Activated naive CD4-positive, alpha-beta T cell treated with anti-CD3 and anti-CD28 coated beads, Interleukin-2, amount 50 U/mL, for 72 hours (primary cell): ENCODE measurements around the gene SNTG2. TPM values are rescaled to one million over a fixed set of nuclear protein-coding genes. Genes with fewer than 3 reads are reported as not detected.

ENCODE experiments used
- ATAC-seq, 2 donors: fragments of 150-1000 bp; cut with Tn5 transposase; 2 replicates each; pipeline ENCODE4 v1.10.0; 2021; ENCODE audit warnings: mild to moderate bottlenecking in 2 of 2, moderate library complexity in 2 of 2
- DNase-seq, 2 donors: peaks; one replicate each; pipeline ENCODE4 v3.0.0; 2021 to 2022; ENCODE audit warnings: low spot score in 2 of 2
- H3K27ac Mint-ChIP-seq, 2 donors: one replicate each; pipeline ENCODE4 v1.8.0; 2022; ENCODE audit warnings: mild to moderate bottlenecking in 2 of 2, mixed read lengths in 2 of 2
- H3K36me3 Mint-ChIP-seq, 2 donors: one replicate each; pipeline ENCODE4 v1.8.0; 2022; ENCODE audit warnings: mixed read lengths in 2 of 2
- H3K9me3 Mint-ChIP-seq, 2 donors: one replicate each; pipeline ENCODE4 v1.8.0; 2022; ENCODE audit warnings: mixed read lengths in 2 of 2
- total RNA-seq, 2 donors: library from RNA; stranded (reverse); gene quantifications; one replicate each; pipeline ENCODE4 v1.2.3, GENCODE V29; 2022

SNTG2 gene
- total RNA-seq, 2 donors from 2014 or later = 0.27 to 2.6 TPM

DNA sequence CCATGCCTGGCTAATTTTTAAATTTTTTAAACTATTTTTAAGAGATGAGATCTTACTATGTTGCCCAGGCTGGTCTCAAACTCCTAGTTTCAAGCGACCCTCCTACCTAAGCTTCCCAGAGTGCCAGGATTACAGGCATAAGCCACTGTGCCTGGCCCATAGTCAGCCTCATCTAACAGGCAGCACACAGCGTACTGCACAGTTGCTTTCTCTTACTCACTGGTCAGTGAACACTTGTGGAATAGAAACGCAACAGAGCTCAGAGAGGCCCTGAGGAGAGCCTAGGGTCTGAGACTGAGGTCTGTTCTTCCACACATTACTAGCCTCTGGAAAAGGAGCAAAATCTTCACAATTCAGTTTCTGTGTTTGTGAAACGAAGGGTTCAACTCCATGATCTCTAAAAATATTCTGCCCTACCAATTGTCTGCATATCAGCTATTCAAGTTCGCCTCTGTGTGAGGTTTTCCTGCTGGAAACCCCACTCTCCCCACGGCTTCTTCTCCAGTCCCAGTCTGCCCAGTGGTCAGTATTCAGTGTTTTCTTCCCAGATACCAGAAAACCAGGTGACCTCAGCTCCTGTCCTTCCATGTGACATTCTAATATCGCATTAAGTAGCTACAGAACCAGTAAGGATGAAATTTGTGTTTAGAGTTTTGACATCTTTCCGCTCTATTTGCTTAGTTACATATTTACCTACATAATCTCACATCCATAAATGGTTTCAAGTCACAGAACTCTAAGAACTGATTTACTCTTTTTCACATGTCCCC is 26.6 kb upstream of the SNTG2 start:
- ATAC-seq = no peak
- H3K9me3 Mint-ChIP-seq = no peaks in the 10 kb centered on the region
- no peak for DNase-seq

GRCh38 chr2:924701-925100 is 25.9 kb upstream of the SNTG2 start:
- ATAC-seq (no peak), DNase-seq (no peak)
- H3K36me3 Mint-ChIP-seq = no peaks in the 10 kb centered on the region
- H3K9me3 Mint-ChIP-seq = no peaks in the 10 kb centered on the region
- peak overlapping the region in 1 of 2 donors; percentile 30 for H3K27ac Mint-ChIP-seq

More for the DNA sequence above, 26.6 kb upstream of the SNTG2 start:
- Mint-ChIP-seq H3K36me3 (no peaks in the 10 kb centered on the region), H3K27ac (peak overlapping the region in 1 of 2 donors; percentile 30)

GRCh38 chr2:925309-925708 is 25.3 kb upstream of the SNTG2 start:
- ATAC-seq (no peak), DNase-seq (no peak)
- no peak overlapping the region for H3K27ac Mint-ChIP-seq
- no peaks in the 10 kb centered on the region for H3K9me3 Mint-ChIP-seq
- H3K36me3 Mint-ChIP-seq = no peaks in the 10 kb centered on the region

DNA sequence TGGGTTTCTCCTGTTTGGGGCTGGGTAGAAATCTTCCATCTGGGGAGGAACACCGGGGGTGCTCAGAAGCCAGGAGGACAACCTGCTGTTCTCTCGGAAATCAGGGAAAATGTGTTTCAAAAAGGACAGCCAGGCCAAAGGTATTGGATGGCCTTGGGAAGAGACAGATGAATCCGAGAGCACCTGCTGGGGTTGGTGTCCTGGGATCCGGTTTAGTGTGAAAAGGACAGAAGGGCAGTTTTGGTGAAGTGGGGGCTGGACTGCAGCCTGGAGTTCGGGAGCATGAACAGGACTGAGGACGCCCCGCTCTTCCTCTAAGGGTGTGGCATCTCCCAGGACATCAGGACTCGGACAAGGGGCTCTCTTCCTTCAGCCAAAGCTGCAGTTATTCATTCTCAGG is 24.9 kb upstream of the SNTG2 start:
- no peaks in the 10 kb centered on the region for H3K36me3 Mint-ChIP-seq
- H3K27ac Mint-ChIP-seq = no peak overlapping the region
- DNase-seq (no peak), ATAC-seq (no peak)
- H3K9me3 Mint-ChIP-seq = no peaks in the 10 kb centered on the region

GRCh38 chr2:926259-926793 is 24.3 kb upstream of the SNTG2 start:
- H3K27ac Mint-ChIP-seq = no peak overlapping the region
- no peaks in the 10 kb centered on the region for H3K36me3 Mint-ChIP-seq
- no peaks in the 10 kb centered on the region for H3K9me3 Mint-ChIP-seq
- no peak for ATAC-seq
- DNase-seq = no peak

DNA sequence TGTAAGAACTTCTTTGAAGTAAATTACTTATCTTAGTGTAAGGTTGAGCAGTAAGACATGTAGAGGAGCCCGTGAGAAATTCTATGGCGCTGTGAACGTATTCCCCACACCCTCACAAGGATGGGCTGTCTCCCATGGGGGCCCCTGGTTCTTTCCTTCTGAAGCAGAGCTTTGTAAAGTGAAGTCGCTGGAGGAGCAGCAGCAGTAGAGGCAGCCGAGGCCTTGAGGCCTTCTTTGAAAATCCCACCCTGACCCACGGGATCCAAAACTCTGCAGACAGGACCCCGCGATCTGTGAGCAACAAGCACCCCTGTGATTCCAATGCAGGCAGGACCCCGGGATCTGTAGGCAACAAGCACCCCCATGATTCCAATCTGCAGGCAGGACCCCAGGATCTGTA is 23.8 kb upstream of the SNTG2 start:
- Mint-ChIP-seq H3K27ac (no peak overlapping the region), H3K9me3 (no peaks in the 10 kb centered on the region), H3K36me3 (no peaks in the 10 kb centered on the region)
- no peak for ATAC-seq
- no peak for DNase-seq

- ATAC-seq = no peak
- Mint-ChIP-seq H3K36me3 (no peaks in the 10 kb centered on the region), H3K27ac (no peak overlapping the region), H3K9me3 (no peaks in the 10 kb centered on the region)
- DNase-seq = no peak
Measured at GRCh38 chr2:929011-929735, 21.5 kb upstream of the SNTG2 start.

DNA sequence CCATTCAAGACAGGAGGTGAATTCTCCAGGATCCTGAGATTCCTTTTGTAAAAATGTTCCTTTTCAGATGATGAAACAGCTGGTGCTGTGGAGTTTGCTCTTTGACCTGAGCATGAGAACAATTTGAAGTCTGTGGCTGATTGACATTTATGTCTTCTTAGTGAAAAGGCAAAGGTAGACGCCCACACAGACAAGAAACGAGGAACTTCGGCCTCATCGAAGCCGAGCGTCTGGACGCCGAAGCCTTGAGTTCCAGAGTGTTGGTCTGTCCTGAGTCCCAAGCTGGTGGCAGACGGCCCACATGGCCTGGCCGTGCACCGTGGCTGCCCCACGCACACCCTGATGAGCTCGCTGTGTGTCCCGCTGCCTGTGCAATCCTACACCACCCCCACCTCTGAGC is 20.7 kb upstream of the SNTG2 start:
- no peak overlapping the region for H3K27ac Mint-ChIP-seq
- DNase-seq = no peak
- no peaks in the 10 kb centered on the region for H3K36me3 Mint-ChIP-seq
- no peaks in the 10 kb centered on the region for H3K9me3 Mint-ChIP-seq
- ATAC-seq = no peak

DNA sequence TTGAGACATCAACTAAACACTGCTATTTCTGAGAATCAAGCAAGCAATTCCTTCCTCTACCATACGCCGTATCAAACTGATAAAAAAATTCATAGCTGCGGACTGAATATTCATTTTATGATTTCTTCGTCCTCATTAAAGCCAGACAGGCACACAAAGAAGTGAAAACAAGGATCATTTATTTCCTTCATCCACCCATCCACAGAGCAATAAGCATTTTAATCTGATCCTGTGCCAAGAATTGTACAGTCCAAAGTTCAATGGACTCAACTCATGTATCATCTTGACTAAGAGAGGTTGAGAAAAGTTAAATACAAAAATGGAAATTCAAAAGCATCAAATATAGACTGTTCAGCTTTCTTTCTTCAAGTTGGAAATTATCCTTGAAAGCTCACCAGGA is 19.7 kb upstream of the SNTG2 start:
- ATAC-seq = no peak

GRCh38 chr2:932320-933115 is 18.1 kb upstream of the SNTG2 start:
- no peak for DNase-seq
- Mint-ChIP-seq H3K36me3 (no peaks in the 10 kb centered on the region), H3K9me3 (no peaks in the 10 kb centered on the region), H3K27ac (no peak overlapping the region)
- no peak for ATAC-seq

More for the DNA sequence above, 19.7 kb upstream of the SNTG2 start:
- no peaks in the 10 kb centered on the region for H3K9me3 Mint-ChIP-seq
- no peak for DNase-seq
- no peak overlapping the region for H3K27ac Mint-ChIP-seq
- no peaks in the 10 kb centered on the region for H3K36me3 Mint-ChIP-seq

GRCh38 chr2:933734-934295 is 16.8 kb upstream of the SNTG2 start:
- ATAC-seq (no peak), DNase-seq (no peak)
- H3K36me3 Mint-ChIP-seq = no peaks in the 10 kb centered on the region
- no peaks in the 10 kb centered on the region for H3K9me3 Mint-ChIP-seq
- H3K27ac Mint-ChIP-seq = no peak overlapping the region

DNA sequence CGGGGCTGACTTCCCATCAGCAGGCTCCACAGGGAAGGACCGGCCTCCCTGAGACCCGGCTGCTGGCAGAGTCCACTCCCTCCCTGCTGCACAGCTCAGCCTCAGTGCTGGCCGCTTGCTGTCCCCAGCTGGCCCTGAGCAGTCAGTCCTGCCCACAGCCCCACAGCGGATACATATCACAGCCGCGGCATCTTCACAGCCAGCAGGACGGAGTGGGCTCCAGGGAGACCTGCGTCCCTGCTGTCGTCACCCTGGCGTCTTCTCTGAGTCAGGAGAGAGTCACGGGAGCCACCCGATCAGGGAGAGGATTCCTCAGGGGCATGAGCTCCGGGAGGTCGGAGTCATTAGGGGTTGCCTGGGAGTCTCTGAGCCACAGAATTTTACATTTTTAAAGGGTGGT is 13.1 kb upstream of the SNTG2 start:
- no peak overlapping the region for H3K27ac Mint-ChIP-seq
- H3K9me3 Mint-ChIP-seq = no peaks in the 10 kb centered on the region
- ATAC-seq = no peak
- DNase-seq = no peak
- no peaks in the 10 kb centered on the region for H3K36me3 Mint-ChIP-seq

DNA sequence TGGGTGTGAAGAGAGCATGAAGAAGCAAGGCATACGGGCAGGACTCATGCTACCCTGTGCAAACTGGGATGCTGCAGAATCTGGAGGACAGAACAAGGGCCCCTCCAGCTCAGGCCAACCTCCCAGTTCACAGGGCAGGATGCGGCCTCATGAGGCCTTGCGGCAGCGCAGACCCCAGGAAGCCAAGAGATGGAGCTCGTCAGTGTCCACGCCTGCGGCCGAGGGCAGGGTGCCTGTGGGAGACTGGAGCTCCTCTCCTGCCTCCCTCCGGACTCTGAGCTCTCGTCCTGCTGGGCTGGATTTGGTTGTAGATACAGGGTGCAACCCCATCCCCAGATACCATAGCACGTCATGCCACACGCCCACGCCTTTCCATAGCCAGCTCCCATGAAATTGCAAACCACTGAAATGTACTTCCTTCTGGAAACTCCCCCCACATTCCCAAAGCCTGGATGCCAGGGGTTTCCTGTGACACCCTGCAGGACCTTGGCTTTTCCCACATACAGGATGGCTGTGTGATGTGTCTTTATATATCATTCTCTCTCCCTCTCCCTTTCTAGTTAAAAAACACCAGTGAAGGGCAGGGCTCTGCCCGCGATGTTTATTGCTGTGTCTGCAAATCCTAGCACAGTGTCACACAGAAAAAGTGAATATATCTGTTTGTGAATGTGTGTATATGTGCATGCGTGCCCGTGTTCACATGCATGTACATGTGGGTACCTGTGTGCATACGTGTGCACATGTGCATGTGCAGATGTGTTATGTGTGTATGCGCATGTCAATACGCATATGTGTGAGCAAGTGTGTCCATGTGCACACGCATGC is 12.3 kb upstream of the SNTG2 start:
- no peaks in the 10 kb centered on the region for H3K36me3 Mint-ChIP-seq
- no peaks in the 10 kb centered on the region for H3K9me3 Mint-ChIP-seq
- no peak overlapping the region for H3K27ac Mint-ChIP-seq
- DNase-seq = no peak
- no peak for ATAC-seq

DNA sequence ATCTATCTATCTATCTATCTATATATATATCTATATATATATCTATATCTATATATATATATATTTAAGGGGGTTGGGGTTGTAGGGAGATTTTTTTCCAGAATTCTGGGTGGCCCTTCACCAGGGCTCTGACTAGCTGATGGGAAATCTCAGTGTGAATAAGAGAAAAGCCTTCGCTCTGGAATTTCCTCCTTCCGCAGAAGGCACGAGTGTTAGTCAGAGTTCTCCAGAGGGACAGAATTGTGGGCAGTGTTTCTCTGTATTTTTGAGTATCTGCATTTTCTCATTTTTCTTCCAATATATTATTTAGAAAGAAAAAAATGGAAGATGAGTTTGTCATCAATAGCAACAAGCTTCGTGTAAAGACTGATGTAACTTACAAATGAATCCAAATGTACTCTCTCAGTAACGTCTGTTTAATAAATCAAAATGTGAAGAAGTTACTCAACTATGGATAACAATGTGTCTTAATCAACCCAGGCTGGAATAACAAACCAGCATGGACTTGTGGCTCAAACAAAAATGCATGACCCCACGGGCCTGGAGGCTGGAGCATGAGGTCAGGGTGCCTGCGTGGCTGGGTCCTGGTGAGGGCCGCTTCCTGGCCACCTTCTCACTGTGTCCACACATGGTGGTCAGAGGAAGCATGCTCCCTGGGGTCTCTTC is 10.6 kb upstream of the SNTG2 start:
- H3K36me3 Mint-ChIP-seq = peaks cover 0 to 11% of the 10 kb centered on the region in 2 donors
- no peak for ATAC-seq

GRCh38 chr2:941871-942270 is 8.8 kb upstream of the SNTG2 start:
- ATAC-seq = no peak
- Mint-ChIP-seq H3K9me3 (peaks cover 3 to 10% of the 10 kb centered on the region in 2 donors), H3K27ac (no peak overlapping the region), H3K36me3 (peaks cover 0 to 19% of the 10 kb centered on the region in 2 donors)
- no peak for DNase-seq

More for the DNA sequence above, 10.6 kb upstream of the SNTG2 start:
- H3K9me3 Mint-ChIP-seq = peaks cover 3 to 10% of the 10 kb centered on the region in 2 donors
- H3K27ac Mint-ChIP-seq = no peak overlapping the region
- DNase-seq = no peak
